Mesothelial cell of epicardium (in vitro differentiated cells): ENCODE results near the gene POU2F1. TPM values are rescaled to one million over a fixed set of nuclear protein-coding genes. Genes with fewer than 3 reads are reported as not detected.

Experiments
- DNase-seq, 2 experiments: peaks; one replicate each; pipeline ENCODE4 v3.0.0; 2021; ENCODE audit warnings: low spot score in 2 of 2; ENCODE audit not compliant: unreplicated experiment in 2 of 2
- H3K27ac Mint-ChIP-seq: 2 replicates; pipeline ENCODE4 v1.8.0; 2021; ENCODE audit warnings: mixed read lengths
- H3K27me3 Mint-ChIP-seq: 2 replicates; pipeline ENCODE4 v1.8.0; 2021; ENCODE audit warnings: low read depth, mixed read lengths
- H3K36me3 Mint-ChIP-seq: 2 replicates; pipeline ENCODE4 v1.8.0; 2021; ENCODE audit warnings: mixed read lengths
- H3K4me1 Mint-ChIP-seq: 2 replicates; pipeline ENCODE4 v1.8.0; 2021; ENCODE audit warnings: mixed read lengths
- H3K4me3 Mint-ChIP-seq: 2 replicates; pipeline ENCODE4 v1.8.0; 2021; ENCODE audit warnings: mild to moderate bottlenecking, moderate library complexity, mixed read lengths
- H3K9me3 Mint-ChIP-seq: 2 replicates; pipeline ENCODE4 v1.8.0; 2021; ENCODE audit warnings: mixed read lengths
- total RNA-seq: library from RNA; stranded (reverse); gene quantifications from 3 replicates; pipeline ENCODE4 v1.2.1, GENCODE V29; 2021
- TF ChIP-seq, protein P1 (sequence below): fragments of 200-600 bp; sonication (generic); IDR thresholded peaks from one replicate; pipeline ENCODE4 v1.5.0; 2021; ENCODE audit warnings: antibody characterized with exemption; ENCODE audit not compliant: unreplicated experiment

Gene POU2F1
- total RNA-seq, 1 donor from 2014 or later = 32.8 TPM

DNA sequence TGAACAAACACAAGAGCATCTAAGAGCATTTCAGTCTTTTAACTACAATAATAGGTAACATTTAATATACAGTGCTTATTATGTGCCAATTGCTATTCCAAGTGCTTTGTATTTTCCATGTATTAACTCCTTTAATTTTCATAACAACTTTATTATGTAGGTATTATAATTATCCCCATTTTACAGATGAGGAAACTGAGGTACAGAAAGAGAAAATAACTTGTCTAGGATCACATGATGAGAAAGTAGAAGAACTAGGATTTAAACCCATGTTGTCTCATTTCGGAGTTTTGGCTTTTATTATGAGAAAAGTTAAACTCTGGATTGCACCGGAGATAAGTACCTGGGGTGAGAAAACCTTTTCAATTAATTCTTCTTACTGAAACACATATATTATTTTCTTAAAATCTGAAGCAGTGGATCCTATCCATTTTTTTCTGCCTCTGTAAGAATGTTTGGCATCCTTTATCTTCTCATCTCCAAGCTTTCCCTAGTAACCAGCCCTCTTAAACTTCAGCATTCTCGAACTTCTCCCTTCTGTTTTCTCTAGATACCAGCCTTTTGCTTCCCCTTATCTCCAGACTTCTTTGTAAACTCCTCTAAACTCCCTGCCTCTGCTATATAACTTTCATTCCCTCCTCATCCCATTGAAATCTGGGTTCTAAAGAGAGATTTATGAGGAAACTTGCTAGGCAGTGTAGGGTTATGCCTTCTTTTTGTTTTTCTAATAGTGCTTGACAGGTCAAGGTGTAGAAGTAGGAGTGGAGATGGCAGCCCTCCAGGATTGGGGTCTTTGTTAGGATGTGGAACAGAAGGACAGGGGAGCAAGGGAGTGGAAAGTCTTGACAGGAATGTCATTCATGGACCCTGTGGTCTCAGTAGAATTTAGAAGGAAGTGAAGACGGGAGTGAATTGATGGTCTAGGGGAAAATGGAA, 28.3 kb downstream of the POU2F1 start:
- Mint-ChIP-seq H3K36me3 (peaks cover 3% of the 10 kb centered on the region), H3K27ac (peak overlapping the region; percentile 84), H3K4me1 (peaks cover 37% of the 10 kb centered on the region), H3K9me3 (peaks cover 1% of the 10 kb centered on the region), H3K4me3 (no peak overlapping the region), H3K27me3 (no peaks in the 10 kb centered on the region)
- DNase-seq = no peak
- TF ChIP-seq, protein P1, sequence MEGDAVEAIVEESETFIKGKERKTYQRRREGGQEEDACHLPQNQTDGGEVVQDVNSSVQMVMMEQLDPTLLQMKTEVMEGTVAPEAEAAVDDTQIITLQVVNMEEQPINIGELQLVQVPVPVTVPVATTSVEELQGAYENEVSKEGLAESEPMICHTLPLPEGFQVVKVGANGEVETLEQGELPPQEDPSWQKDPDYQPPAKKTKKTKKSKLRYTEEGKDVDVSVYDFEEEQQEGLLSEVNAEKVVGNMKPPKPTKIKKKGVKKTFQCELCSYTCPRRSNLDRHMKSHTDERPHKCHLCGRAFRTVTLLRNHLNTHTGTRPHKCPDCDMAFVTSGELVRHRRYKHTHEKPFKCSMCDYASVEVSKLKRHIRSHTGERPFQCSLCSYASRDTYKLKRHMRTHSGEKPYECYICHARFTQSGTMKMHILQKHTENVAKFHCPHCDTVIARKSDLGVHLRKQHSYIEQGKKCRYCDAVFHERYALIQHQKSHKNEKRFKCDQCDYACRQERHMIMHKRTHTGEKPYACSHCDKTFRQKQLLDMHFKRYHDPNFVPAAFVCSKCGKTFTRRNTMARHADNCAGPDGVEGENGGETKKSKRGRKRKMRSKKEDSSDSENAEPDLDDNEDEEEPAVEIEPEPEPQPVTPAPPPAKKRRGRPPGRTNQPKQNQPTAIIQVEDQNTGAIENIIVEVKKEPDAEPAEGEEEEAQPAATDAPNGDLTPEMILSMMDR = no peak

- Mint-ChIP-seq H3K9me3 (no peaks in the 10 kb centered on the region), H3K4me3 (no peak overlapping the region), H3K4me1 (peaks cover 37% of the 10 kb centered on the region), H3K36me3 (peaks cover 1% of the 10 kb centered on the region), H3K27ac (peak overlapping the region; percentile 84), H3K27me3 (no peaks in the 10 kb centered on the region)
- TF ChIP-seq, protein P1 = no peak
- DNase-seq = no peak
Observed at GRCh38 chr1:167249702-167250101, 29.0 kb downstream of the POU2F1 start.

- no peak for DNase-seq
- TF ChIP-seq, protein P1 = no peak
- Mint-ChIP-seq H3K4me3 (no peak overlapping the region), H3K4me1 (peaks cover 37% of the 10 kb centered on the region), H3K36me3 (no peaks in the 10 kb centered on the region), H3K9me3 (no peaks in the 10 kb centered on the region), H3K27ac (peak overlapping the region; percentile 65), H3K27me3 (no peaks in the 10 kb centered on the region)
Observed at GRCh38 chr1:167250482-167250881, 29.8 kb downstream of the POU2F1 start.

GRCh38 chr1:167251472-167251871, 30.8 kb downstream of the POU2F1 start:
- no peak for DNase-seq
- Mint-ChIP-seq H3K9me3 (no peaks in the 10 kb centered on the region), H3K27me3 (no peaks in the 10 kb centered on the region), H3K4me1 (peaks cover 37% of the 10 kb centered on the region), H3K36me3 (no peaks in the 10 kb centered on the region), H3K4me3 (no peak overlapping the region), H3K27ac (peak overlapping the region; percentile 71)
- TF ChIP-seq, protein P1 = no peak

GRCh38 chr1:167252986-167253385, 32.3 kb downstream of the POU2F1 start:
- Mint-ChIP-seq H3K4me3 (no peak overlapping the region), H3K36me3 (no peaks in the 10 kb centered on the region), H3K27me3 (no peaks in the 10 kb centered on the region), H3K4me1 (peaks cover 33% of the 10 kb centered on the region), H3K27ac (peak overlapping the region; percentile 48), H3K9me3 (no peaks in the 10 kb centered on the region)
- TF ChIP-seq, protein P1 = no peak
- DNase-seq = no peak
